Measurements from ENCODE around the gene MUC5B.

The MUC5B gene

GRCh38 chr11:1232021-1232882 lies 9.4 kb downstream of the MUC5B start:
- H3K4me1 ChIP-seq = no peaks in the 10 kb centered on the region
- no peak overlapping the region for H2AFZ ChIP-seq
- H3K36me3 ChIP-seq (ENCODE audit: control insufficient read depth, insufficient read depth, low read length) = no peaks in the 10 kb centered on the region
- H3K4me2 ChIP-seq (ENCODE audit: low read length) = no peak overlapping the region
- no peak overlapping the region for H3K4me3 ChIP-seq (ENCODE audit: low read depth, low read length)
- no peak for TF ChIP-seq CTCF (IDR thresholded peaks at IDR 0.05)
- no peaks in the 10 kb centered on the region for H3K79me2 ChIP-seq
- H3K27ac ChIP-seq = no peak overlapping the region
- H3K9ac ChIP-seq = no peak overlapping the region
- H3K27me3 ChIP-seq (ENCODE audit: control insufficient read depth, insufficient read depth, low read length) = no peaks in the 10 kb centered on the region
- H3K9me3 ChIP-seq (ENCODE audit: control insufficient read depth, low read length) = no peaks in the 10 kb centered on the region

- H3K27ac ChIP-seq = no peak overlapping the region
- no peak overlapping the region for H2AFZ ChIP-seq
- no peak overlapping the region for H3K4me2 ChIP-seq (ENCODE audit: low read length)
- H3K36me3 ChIP-seq (ENCODE audit: control insufficient read depth, insufficient read depth, low read length) = no peaks in the 10 kb centered on the region
- H3K9ac ChIP-seq = no peak overlapping the region
- H3K9me3 ChIP-seq (ENCODE audit: control insufficient read depth, low read length) = no peaks in the 10 kb centered on the region
- TF ChIP-seq CTCF (IDR thresholded peaks at IDR 0.05) = no peak
- H3K79me2 ChIP-seq = no peaks in the 10 kb centered on the region
- H3K4me1 ChIP-seq = no peaks in the 10 kb centered on the region
- H3K27me3 ChIP-seq (ENCODE audit: control insufficient read depth, insufficient read depth, low read length) = no peaks in the 10 kb centered on the region
- no peak overlapping the region for H3K4me3 ChIP-seq (ENCODE audit: low read depth, low read length)
Observed at GRCh38 chr11:1232883-1233321, 10.0 kb downstream of the MUC5B start.

- H3K79me2 ChIP-seq = no peaks in the 10 kb centered on the region
- H3K27me3 ChIP-seq (ENCODE audit: control insufficient read depth, insufficient read depth, low read length) = no peaks in the 10 kb centered on the region
- no peak for TF ChIP-seq CTCF (IDR thresholded peaks at IDR 0.05)
- H3K9ac ChIP-seq = no peak overlapping the region
- no peak overlapping the region for H3K4me2 ChIP-seq (ENCODE audit: low read length)
- no peaks in the 10 kb centered on the region for H3K36me3 ChIP-seq (ENCODE audit: control insufficient read depth, insufficient read depth, low read length)
- H2AFZ ChIP-seq = no peak overlapping the region
- no peak overlapping the region for H3K27ac ChIP-seq
- H3K4me3 ChIP-seq (ENCODE audit: low read depth, low read length) = no peak overlapping the region
- no peaks in the 10 kb centered on the region for H3K9me3 ChIP-seq (ENCODE audit: control insufficient read depth, low read length)
- no peaks in the 10 kb centered on the region for H3K4me1 ChIP-seq
Observed at GRCh38 chr11:1233351-1234053, 10.6 kb downstream of the MUC5B start.

GRCh38 chr11:1234054-1234720 lies 11.3 kb downstream of the MUC5B start:
- TF ChIP-seq CTCF (IDR thresholded peaks at IDR 0.05) = no peak
- Histone ChIP-seq H3K27me3 (ENCODE audit: control insufficient read depth, insufficient read depth, low read length) (no peaks in the 10 kb centered on the region), H3K4me1 (no peaks in the 10 kb centered on the region), H2AFZ (no peak overlapping the region), H3K4me2 (ENCODE audit: low read length) (no peak overlapping the region), H3K36me3 (ENCODE audit: control insufficient read depth, insufficient read depth, low read length) (no peaks in the 10 kb centered on the region), H3K9ac (no peak overlapping the region), H3K27ac (no peak overlapping the region), H3K79me2 (no peaks in the 10 kb centered on the region), H3K4me3 (ENCODE audit: low read depth, low read length) (no peak overlapping the region), H3K9me3 (ENCODE audit: control insufficient read depth, low read length) (no peaks in the 10 kb centered on the region)
